GM12875 (cell line): ENCODE results near the gene RNF13.
"Not testable (repeated sequence)": the region's sequence is repeated elsewhere in the genome, so short reads cannot be mapped to it uniquely, and the experiment has no call there.

Experiments
- H3K4me3 ChIP-seq: one replicate; pipeline ENCODE4 v1.5.1; 2011; ENCODE audit warnings: low read depth, low read length, control low read depth
- CTCF ChIP-seq: IDR thresholded peaks from 2 replicates; pipeline ENCODE4 v1.5.1; 2011; ENCODE audit warnings: low read depth, mild to moderate bottlenecking, control low read depth, inconsistent platforms, low read length, moderate library complexity, borderline replicate concordance; ENCODE audit not compliant: insufficient read depth

RNF13 gene

DNA sequence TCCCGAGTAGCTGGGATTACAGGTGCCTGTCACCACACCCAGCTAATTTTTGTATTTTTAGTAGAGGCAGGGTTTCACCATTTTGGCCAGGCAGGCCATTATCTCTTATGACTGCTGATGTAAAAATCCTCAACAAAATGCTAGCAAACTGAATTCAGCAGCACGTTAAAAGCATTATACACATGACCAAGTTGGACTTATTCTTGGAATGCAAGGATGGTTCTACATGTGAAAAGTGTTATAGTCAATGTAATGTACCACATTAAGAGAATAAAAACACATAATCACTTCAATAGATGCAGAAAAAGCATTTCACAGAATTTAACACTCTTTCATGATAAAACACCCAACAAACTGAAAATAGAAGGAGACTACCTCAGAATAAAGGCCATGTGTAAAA is 20.2 kb downstream of the RNF13 start:
- TF ChIP-seq CTCF = no peak
- no peak overlapping the region for H3K4me3 ChIP-seq

DNA sequence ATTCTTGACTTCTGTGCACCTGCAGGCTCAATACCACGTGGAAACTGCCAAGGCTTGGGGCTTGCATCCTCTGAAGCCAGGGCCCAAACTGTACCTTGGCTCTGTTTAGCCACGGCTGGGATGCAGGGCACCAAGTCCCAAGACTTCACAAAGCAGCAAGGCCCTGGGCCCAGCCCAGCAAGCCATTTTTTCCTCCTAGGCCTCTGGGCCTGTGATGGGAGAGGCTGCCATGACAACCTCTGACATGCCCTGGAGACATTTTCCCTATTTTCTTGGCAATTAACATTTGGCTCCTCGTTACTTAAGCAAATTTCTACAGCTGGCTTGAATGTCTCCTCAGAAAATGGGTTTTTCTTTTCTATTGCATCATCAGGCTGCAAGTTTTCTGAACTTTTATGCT is 25.5 kb downstream of the RNF13 start:
- H3K4me3 ChIP-seq = not testable (repeated sequence)

GRCh38 chr3:149839469-149839868 is 26.5 kb downstream of the RNF13 start:
- not testable (repeated sequence) for H3K4me3 ChIP-seq

DNA sequence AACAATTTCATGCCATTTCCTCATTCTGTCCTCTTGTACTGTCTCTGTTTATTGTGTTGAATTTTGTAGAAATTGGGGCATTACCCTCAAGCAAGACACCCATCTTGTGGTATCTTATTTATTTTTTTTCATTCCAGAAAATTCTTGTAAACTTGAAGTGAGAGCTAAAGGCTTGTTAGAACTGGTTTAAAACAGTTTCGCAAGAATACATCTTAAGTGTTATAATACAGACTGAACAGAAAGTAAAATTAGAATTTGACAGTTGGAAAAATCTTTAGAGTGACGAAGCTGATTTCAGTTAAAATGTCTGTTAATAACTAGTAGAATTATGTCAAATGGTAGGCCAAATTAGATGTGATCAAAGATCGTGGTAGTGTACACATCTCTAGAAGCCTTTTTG is 26.9 kb downstream of the RNF13 start:
- no peak overlapping the region for H3K4me3 ChIP-seq
- TF ChIP-seq CTCF = no peak

DNA sequence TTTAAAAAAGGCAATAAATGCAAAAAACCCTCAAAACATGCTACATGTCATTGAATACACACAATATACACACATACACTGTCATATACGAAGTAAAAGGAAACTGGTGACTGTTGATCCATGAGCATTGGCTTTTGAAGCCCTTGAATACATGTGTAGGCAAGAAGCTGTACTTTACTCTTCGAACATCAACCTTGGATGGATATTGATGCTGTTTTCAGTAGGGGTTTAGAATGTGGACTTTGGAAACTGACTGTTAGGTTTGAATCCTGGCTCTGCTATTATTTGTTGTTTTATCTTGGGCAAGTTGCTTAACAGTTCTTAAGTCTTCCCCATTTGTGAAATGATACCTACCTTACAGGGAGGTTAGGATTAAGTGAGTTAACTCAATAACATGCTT is 30.5 kb downstream of the RNF13 start:
- no peak overlapping the region for H3K4me3 ChIP-seq
- no peak for TF ChIP-seq CTCF

- no peak for TF ChIP-seq CTCF
- H3K4me3 ChIP-seq = no peak overlapping the region
These were observed 31.1 kb downstream of the RNF13 start for GRCh38 chr3:149844091-149844490.

- H3K4me3 ChIP-seq = no peak overlapping the region
- TF ChIP-seq CTCF = no peak
These were observed 32.7 kb downstream of the RNF13 start for GRCh38 chr3:149845570-149846244.

- H3K4me3 ChIP-seq = no peak overlapping the region
- no peak for TF ChIP-seq CTCF
These were observed 35.2 kb downstream of the RNF13 start for GRCh38 chr3:149848238-149848637.
